Left lung (tissue), 10 donors: Measurements from ENCODE around the gene KRT3. TPM values are rescaled to one million over a fixed set of nuclear protein-coding genes. Genes with fewer than 3 reads are reported as not detected.
"Not testable (repeated sequence)": the region's sequence is repeated elsewhere in the genome, so short reads cannot be mapped to it uniquely, and the experiment has no call there.

ENCODE experiments used
- ATAC-seq: fragments of 200-7000 bp; cut with Tn5 transposase; one replicate; pipeline ENCODE4 v1.9.1; 2020; ENCODE audit warnings: moderate library complexity
- DNase-seq, 4 donors: peaks; one replicate each; pipeline ENCODE4 v3.0.0-alpha.2; 2013 to 2020
- H3K27ac ChIP-seq, 2 donors: fragments of 200-600 bp; sonication (generic) in 1 of 2; one replicate each; pipeline versions ENCODE4 v1.5.0 to v1.8.0; 2020 to 2021
- H3K27me3 ChIP-seq, 2 donors: fragments of 200-600 bp; sonication (generic) in 1 of 2; one replicate each; pipeline versions ENCODE4 v1.5.0 to v1.8.0; 2020 to 2021
- H3K36me3 ChIP-seq, 2 donors: fragments of 200-600 bp; sonication (generic) in 1 of 2; one replicate each; pipeline versions ENCODE4 v1.5.0 to v1.8.0; 2020 to 2021
- H3K4me1 ChIP-seq, 2 donors: fragments of 200-600 bp; one replicate each; pipeline ENCODE4 v1.8.0; 2021
- H3K4me3 ChIP-seq, 2 donors: fragments of 200-600 bp; sonication (generic) in 1 of 2; one replicate each; pipeline versions ENCODE4 v1.5.0 to v1.8.0; 2020 to 2021; ENCODE audit warnings: mild to moderate bottlenecking in 1 of 2
- H3K9me3 ChIP-seq, 2 donors: fragments of 200-600 bp; sonication (generic) in 1 of 2; one replicate each; pipeline versions ENCODE4 v1.5.0 to v1.8.0; 2020 to 2021
- intact Hi-C, 2 donors: fragments of 100-400 bp; cut with DNase I; formaldehyde crosslinking; loops; one replicate each; pipeline versions ENCODE4 v1.11.2 to v1.14.2; 2022
- polyA plus RNA-seq, 6 donors: library from polyadenylated mRNA; unstranded; fragments of 120-200 nt; gene quantifications; one replicate each; pipeline ENCODE4 v1.2.1, GENCODE V29; 2013; ENCODE audit not compliant: insufficient read length in 6 of 6
- total RNA-seq, 2 donors: library from RNA; stranded (reverse); fragmentation: NEBNext Ultra II Directional; extraction: Animal tissue kit (Norgen Biotek cat#: 25700); gene quantifications; one replicate each; pipeline ENCODE4 v1.2.1, GENCODE V29; 2021
- TF ChIP-seq, protein P1 (sequence below), 2 donors: fragments of 200-600 bp; sonication (generic) in 1 of 2; IDR thresholded peaks; one replicate each; pipeline versions ENCODE4 v1.5.0 to v1.8.0; 2021; ENCODE audit warnings: antibody characterized with exemption in 2 of 2
- donor health status: DM: no; HTN: yes; CAD: no.
- donor health status: DM: no; HTN: no; CAD: no.

Gene KRT3
- total and polyA plus RNA-seq, 8 donors: not detected

- H3K4me3 ChIP-seq: no peak overlapping the region
- no peaks in the 10 kb centered on the region for H3K4me1 ChIP-seq
- peaks cover 0 to 19% of the 10 kb centered on the region in 2 donors for H3K27me3 ChIP-seq
- intact Hi-C loops: no loop called here
- TF ChIP-seq, protein P1, sequence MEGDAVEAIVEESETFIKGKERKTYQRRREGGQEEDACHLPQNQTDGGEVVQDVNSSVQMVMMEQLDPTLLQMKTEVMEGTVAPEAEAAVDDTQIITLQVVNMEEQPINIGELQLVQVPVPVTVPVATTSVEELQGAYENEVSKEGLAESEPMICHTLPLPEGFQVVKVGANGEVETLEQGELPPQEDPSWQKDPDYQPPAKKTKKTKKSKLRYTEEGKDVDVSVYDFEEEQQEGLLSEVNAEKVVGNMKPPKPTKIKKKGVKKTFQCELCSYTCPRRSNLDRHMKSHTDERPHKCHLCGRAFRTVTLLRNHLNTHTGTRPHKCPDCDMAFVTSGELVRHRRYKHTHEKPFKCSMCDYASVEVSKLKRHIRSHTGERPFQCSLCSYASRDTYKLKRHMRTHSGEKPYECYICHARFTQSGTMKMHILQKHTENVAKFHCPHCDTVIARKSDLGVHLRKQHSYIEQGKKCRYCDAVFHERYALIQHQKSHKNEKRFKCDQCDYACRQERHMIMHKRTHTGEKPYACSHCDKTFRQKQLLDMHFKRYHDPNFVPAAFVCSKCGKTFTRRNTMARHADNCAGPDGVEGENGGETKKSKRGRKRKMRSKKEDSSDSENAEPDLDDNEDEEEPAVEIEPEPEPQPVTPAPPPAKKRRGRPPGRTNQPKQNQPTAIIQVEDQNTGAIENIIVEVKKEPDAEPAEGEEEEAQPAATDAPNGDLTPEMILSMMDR (IDR thresholded peaks at IDR 0.05): no peak
- no peaks in the 10 kb centered on the region for H3K36me3 ChIP-seq
- ATAC-seq (no peak), DNase-seq (no peak)
- peaks cover 0 to 17% of the 10 kb centered on the region in 2 donors for H3K9me3 ChIP-seq
- no peak overlapping the region for H3K27ac ChIP-seq
Measured at GRCh38 chr12:52765702-52766101, 30.2 kb downstream of the KRT3 start.

GRCh38 chr12:52763991-52764390 lies 31.9 kb downstream of the KRT3 start:
- Histone ChIP-seq H3K9me3 (peaks cover 0 to 29% of the 10 kb centered on the region in 2 donors), H3K36me3 (no peaks in the 10 kb centered on the region), H3K27me3 (peaks cover 0 to 18% of the 10 kb centered on the region in 2 donors), H3K27ac (no peak overlapping the region), H3K4me1 (no peaks in the 10 kb centered on the region), H3K4me3 (no peak overlapping the region)
- no peak for DNase-seq
- no peak for ATAC-seq
- intact Hi-C loops: no loop called here
- TF ChIP-seq, protein P1 (IDR thresholded peaks at IDR 0.05): no peak

GRCh38 chr12:52763036-52763659 lies 32.8 kb downstream of the KRT3 start:
- DNase-seq: no peak
- Histone ChIP-seq H3K9me3 (peaks cover 0 to 29% of the 10 kb centered on the region in 2 donors), H3K4me1 (no peaks in the 10 kb centered on the region), H3K36me3 (no peaks in the 10 kb centered on the region), H3K27ac (no peak overlapping the region), H3K27me3 (peaks cover 0 to 17% of the 10 kb centered on the region in 2 donors), H3K4me3 (no peak overlapping the region)
- ATAC-seq: no peak
- TF ChIP-seq, protein P1 (IDR thresholded peaks at IDR 0.05): no peak
- intact Hi-C loops: no loop called here

GRCh38 chr12:52761802-52762201 lies 34.1 kb downstream of the KRT3 start:
- H3K36me3 ChIP-seq: no peaks in the 10 kb centered on the region
- peaks cover 0 to 29% of the 10 kb centered on the region in 2 donors for H3K9me3 ChIP-seq
- H3K4me1 ChIP-seq: no peaks in the 10 kb centered on the region
- ATAC-seq (no peak), DNase-seq (no peak)
- TF ChIP-seq, protein P1 (IDR thresholded peaks at IDR 0.05): no peak
- H3K4me3 ChIP-seq: no peak overlapping the region
- H3K27ac ChIP-seq: no peak overlapping the region
- H3K27me3 ChIP-seq: peaks cover 0 to 28% of the 10 kb centered on the region in 2 donors
- intact Hi-C loops: no loop called here

DNA sequence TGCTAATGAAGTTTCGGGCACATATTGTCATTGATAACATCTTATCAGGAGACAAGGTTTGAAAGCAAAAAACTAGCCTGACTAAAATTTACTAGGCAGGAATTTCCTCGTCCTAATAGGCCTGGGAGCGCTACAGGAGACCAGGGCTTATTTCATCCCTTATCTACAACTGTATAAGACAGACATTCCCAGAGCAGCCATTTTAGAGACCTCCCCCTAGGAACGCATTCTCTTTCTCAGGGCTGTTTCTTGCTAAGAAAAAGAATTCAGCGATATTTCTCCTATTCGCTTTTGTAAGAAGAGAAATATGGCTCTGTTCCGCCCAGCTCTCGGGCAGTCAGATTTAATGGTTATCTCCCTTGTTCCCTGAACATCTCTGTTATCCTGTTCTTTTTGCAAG lies 34.7 kb downstream of the KRT3 start:
- Histone ChIP-seq H3K27me3 (peaks cover 0 to 28% of the 10 kb centered on the region in 2 donors), H3K9me3 (peaks cover 0 to 29% of the 10 kb centered on the region in 2 donors)
- H3K36me3 ChIP-seq, H3K4me3 ChIP-seq, H3K27ac ChIP-seq, ATAC-seq, DNase-seq, H3K4me1 ChIP-seq, intact Hi-C loops: not testable (repeated sequence)

- intact Hi-C loops: no loop called here
- Histone ChIP-seq H3K4me3 (no peak overlapping the region), H3K27ac (no peak overlapping the region), H3K27me3 (peaks cover 0 to 28% of the 10 kb centered on the region in 2 donors), H3K9me3 (peaks cover 0 to 29% of the 10 kb centered on the region in 2 donors), H3K4me1 (no peaks in the 10 kb centered on the region), H3K36me3 (no peaks in the 10 kb centered on the region)
- DNase-seq: no peak
- no peak for ATAC-seq
- TF ChIP-seq, protein P1 (IDR thresholded peaks at IDR 0.05): no peak
Measured at GRCh38 chr12:52760623-52761022, 35.3 kb downstream of the KRT3 start.
